ENCODE measurements around the gene MORN1. TPM values are rescaled to one million over a fixed set of nuclear protein-coding genes. Genes with fewer than 3 reads are reported as not detected.

MORN1 gene
- polyA plus RNA-seq, 1 of the 3 experiments (the other 2 are of a cell fraction): 16.3 TPM

- WGBS (ENCODE audit: low lambda C conversion rate): 20% methylated on average over 1 of the region's 66 CpGs
- Histone ChIP-seq H3K4me3 (ENCODE audit: low read depth in 2 of 2, low read length in 1 of 2) (peak overlapping the region; percentile 80 to 99), H3K27ac (ENCODE audit: low read depth in 2 of 2, low read length in 1 of 2) (peak overlapping the region in 1 of 2 experiments; percentile 79; a peak in 3 of 4 replicates), H4K20me1 (ENCODE audit: insufficient read depth) (no peaks in the 10 kb centered on the region), H3K9me2 (no peaks in the 10 kb centered on the region), H3K36me3 (replicated peaks in 1 of 2; ENCODE audit: control insufficient read depth in 1 of 2, insufficient read depth in 2 of 2, low read length in 1 of 2) (peaks cover 0 to 18% of the 10 kb centered on the region in 2 experiments), H3K4me1 (ENCODE audit: control insufficient read depth in 1 of 2, insufficient read depth in 2 of 2, low read depth in 1 of 2, low read length in 1 of 2) (peaks cover 7 to 32% of the 10 kb centered on the region in 2 experiments; a peak in 1 of 4 replicates), H2AFZ (ENCODE audit: low read depth) (peak overlapping the region; percentile 65; the same call in 1 of the 2 replicates), H3K79me2 (ENCODE audit: insufficient read depth) (peaks cover 19% of the 10 kb centered on the region), H3K9me3 (no peaks in the 10 kb centered on the region), H3K4me2 (peak overlapping the region; percentile 91), H3K9ac (peak overlapping the region; percentile 66; the same call in 1 of the 2 replicates), H3F3A (replicated peaks; ENCODE audit: insufficient read depth) (no peaks in the 10 kb centered on the region), H3K27me3 (ENCODE audit: insufficient read depth) (peaks cover 4% of the 10 kb centered on the region; the same call in 1 of the 2 replicates)
- peak; percentile 65 for DNase-seq
- CTCF ChIA-PET: interaction anchor here (0.7 to 2.3 kb wide), 13 partner anchors 10 to 447 kb away, joined by 3 to 9 read pairs (median 3); no protein-coding TSS in a partner anchor
- POLR2A ChIA-PET: no interaction called here
- TF ChIP-seq, protein P1, sequence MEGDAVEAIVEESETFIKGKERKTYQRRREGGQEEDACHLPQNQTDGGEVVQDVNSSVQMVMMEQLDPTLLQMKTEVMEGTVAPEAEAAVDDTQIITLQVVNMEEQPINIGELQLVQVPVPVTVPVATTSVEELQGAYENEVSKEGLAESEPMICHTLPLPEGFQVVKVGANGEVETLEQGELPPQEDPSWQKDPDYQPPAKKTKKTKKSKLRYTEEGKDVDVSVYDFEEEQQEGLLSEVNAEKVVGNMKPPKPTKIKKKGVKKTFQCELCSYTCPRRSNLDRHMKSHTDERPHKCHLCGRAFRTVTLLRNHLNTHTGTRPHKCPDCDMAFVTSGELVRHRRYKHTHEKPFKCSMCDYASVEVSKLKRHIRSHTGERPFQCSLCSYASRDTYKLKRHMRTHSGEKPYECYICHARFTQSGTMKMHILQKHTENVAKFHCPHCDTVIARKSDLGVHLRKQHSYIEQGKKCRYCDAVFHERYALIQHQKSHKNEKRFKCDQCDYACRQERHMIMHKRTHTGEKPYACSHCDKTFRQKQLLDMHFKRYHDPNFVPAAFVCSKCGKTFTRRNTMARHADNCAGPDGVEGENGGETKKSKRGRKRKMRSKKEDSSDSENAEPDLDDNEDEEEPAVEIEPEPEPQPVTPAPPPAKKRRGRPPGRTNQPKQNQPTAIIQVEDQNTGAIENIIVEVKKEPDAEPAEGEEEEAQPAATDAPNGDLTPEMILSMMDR (IDR thresholded peaks at IDR 0.05): no peak
- TF ChIP-seq MXI1 (IDR thresholded peaks at IDR 0.05; ENCODE audit: low read depth, low read length): peak; percentile 39
- no peak for TF ChIP-seq REST (IDR thresholded peaks at IDR 0.05; ENCODE audit: low read depth, low read length)
- TF ChIP-seq CHD2 (IDR thresholded peaks at IDR 0.05; ENCODE audit: low read length, partially characterized antibody): peak; percentile 38
- TF ChIP-seq, protein P2, sequence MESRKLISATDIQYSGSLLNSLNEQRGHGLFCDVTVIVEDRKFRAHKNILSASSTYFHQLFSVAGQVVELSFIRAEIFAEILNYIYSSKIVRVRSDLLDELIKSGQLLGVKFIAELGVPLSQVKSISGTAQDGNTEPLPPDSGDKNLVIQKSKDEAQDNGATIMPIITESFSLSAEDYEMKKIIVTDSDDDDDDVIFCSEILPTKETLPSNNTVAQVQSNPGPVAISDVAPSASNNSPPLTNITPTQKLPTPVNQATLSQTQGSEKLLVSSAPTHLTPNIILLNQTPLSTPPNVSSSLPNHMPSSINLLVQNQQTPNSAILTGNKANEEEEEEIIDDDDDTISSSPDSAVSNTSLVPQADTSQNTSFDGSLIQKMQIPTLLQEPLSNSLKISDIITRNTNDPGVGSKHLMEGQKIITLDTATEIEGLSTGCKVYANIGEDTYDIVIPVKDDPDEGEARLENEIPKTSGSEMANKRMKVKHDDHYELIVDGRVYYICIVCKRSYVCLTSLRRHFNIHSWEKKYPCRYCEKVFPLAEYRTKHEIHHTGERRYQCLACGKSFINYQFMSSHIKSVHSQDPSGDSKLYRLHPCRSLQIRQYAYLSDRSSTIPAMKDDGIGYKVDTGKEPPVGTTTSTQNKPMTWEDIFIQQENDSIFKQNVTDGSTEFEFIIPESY (IDR thresholded peaks at IDR 0.05; ENCODE audit: borderline replicate concordance, low read depth): no peak
- TF ChIP-seq, protein P3, sequence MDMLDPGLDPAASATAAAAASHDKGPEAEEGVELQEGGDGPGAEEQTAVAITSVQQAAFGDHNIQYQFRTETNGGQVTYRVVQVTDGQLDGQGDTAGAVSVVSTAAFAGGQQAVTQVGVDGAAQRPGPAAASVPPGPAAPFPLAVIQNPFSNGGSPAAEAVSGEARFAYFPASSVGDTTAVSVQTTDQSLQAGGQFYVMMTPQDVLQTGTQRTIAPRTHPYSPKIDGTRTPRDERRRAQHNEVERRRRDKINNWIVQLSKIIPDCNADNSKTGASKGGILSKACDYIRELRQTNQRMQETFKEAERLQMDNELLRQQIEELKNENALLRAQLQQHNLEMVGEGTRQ (IDR thresholded peaks at IDR 0.05; ENCODE audit: borderline replicate concordance, low read depth, low read length): no peak
- peak; percentile 32; the same call in 1 of the 2 replicates for TF ChIP-seq POLR2AphosphoS5 (IDR thresholded peaks at IDR 0.05; ENCODE audit: low read depth, low read length)
- TF ChIP-seq USF1 (IDR thresholded peaks at IDR 0.05; ENCODE audit: borderline replicate concordance, low read depth): no peak
- TF ChIP-seq NFIC (IDR thresholded peaks at IDR 0.05; ENCODE audit: borderline replicate concordance): no peak
- no peak for TF ChIP-seq IRF3 (IDR thresholded peaks at IDR 0.05; ENCODE audit: low read depth, low read length)
- no peak for TF ChIP-seq FOXM1 (IDR thresholded peaks at IDR 0.05; ENCODE audit: low read depth)
- no peak for TF ChIP-seq RXRA (IDR thresholded peaks at IDR 0.05; ENCODE audit: borderline replicate concordance, low read depth)
- no peak for TF ChIP-seq SIN3A (IDR thresholded peaks at IDR 0.05; ENCODE audit: borderline replicate concordance, low read depth, low read length)
- TF ChIP-seq TCF12 (IDR thresholded peaks at IDR 0.05): no peak
- TF ChIP-seq TEAD4 (IDR thresholded peaks at IDR 0.05; ENCODE audit: borderline replicate concordance, insufficient read depth): no peak
- TF ChIP-seq, protein P4, sequence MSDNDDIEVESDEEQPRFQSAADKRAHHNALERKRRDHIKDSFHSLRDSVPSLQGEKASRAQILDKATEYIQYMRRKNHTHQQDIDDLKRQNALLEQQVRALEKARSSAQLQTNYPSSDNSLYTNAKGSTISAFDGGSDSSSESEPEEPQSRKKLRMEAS (IDR thresholded peaks at IDR 0.05; ENCODE audit: low read depth): peak; percentile 64
- TF ChIP-seq GATA2 (CRISPR knock-in tag; IDR thresholded peaks at IDR 0.05): no peak
- no peak for TF ChIP-seq TAF1 (IDR thresholded peaks at IDR 0.05; ENCODE audit: borderline replicate concordance, low read depth, low read length)
- TF ChIP-seq GABPA (IDR thresholded peaks at IDR 0.05; ENCODE audit: low read depth): no peak
- TF ChIP-seq FOSL2 (IDR thresholded peaks at IDR 0.05; ENCODE audit: borderline replicate concordance, low read depth): no peak
These were observed 21.6 kb upstream of the MORN1 start for GRCh38 chr1:2412773-2413494.

Measured in SK-N-SH (cell line).